ENCODE results near the gene PON2.
"Not testable (repeated sequence)": the region's sequence is repeated elsewhere in the genome, so short reads cannot be mapped to it uniquely, and the experiment has no call there.

Gene PON2

GRCh38 chr7:95434557-95435421, at the start of gene PON2:
Gene PON2, minus strand, starts transcription at chr7:95435028. Its CDS starts 77 bp downstream, at chr7:95434951.
- FAIRE-seq: no peak

- no peak for FAIRE-seq
Measured at GRCh38 chr7:95482424-95482823, 47.6 kb upstream of the PON2 start.

GRCh38 chr7:95481271-95482165, 46.7 kb upstream of the PON2 start:
- FAIRE-seq: no peak

- no peak for FAIRE-seq
Measured at GRCh38 chr7:95479992-95480624, 45.3 kb upstream of the PON2 start.

- FAIRE-seq: peak; percentile 76
Measured at GRCh38 chr7:95478272-95479037, 43.6 kb upstream of the PON2 start.

- FAIRE-seq: peak; percentile 100
Measured at GRCh38 chr7:95476904-95477594, 42.2 kb upstream of the PON2 start.

GRCh38 chr7:95476072-95476847, 41.4 kb upstream of the PON2 start:
- no peak for FAIRE-seq

GRCh38 chr7:95473276-95473985, 38.6 kb upstream of the PON2 start:
- FAIRE-seq: no peak

GRCh38 chr7:95472581-95473161, 37.8 kb upstream of the PON2 start:
- no peak for FAIRE-seq

GRCh38 chr7:95471071-95471470, 36.2 kb upstream of the PON2 start:
- no peak for FAIRE-seq

GRCh38 chr7:95470452-95470851, 35.6 kb upstream of the PON2 start:
- no peak for FAIRE-seq

- FAIRE-seq: no peak
Measured at GRCh38 chr7:95469848-95470247, 35.0 kb upstream of the PON2 start.

- FAIRE-seq: peak; percentile 58
Measured at GRCh38 chr7:95469187-95469586, 34.4 kb upstream of the PON2 start.

- FAIRE-seq: no peak
Measured at GRCh38 chr7:95467912-95468607, 33.2 kb upstream of the PON2 start.

- not testable (repeated sequence) for FAIRE-seq
Measured at GRCh38 chr7:95460653-95461052, 25.8 kb upstream of the PON2 start.

- FAIRE-seq: no peak
Measured at GRCh38 chr7:95457947-95458346, 23.1 kb upstream of the PON2 start.

- no peak for FAIRE-seq
Measured at GRCh38 chr7:95454438-95455045, 19.7 kb upstream of the PON2 start.

- FAIRE-seq: no peak
Measured at GRCh38 chr7:95446618-95447017, 11.8 kb upstream of the PON2 start.

GRCh38 chr7:95444796-95445195, 10.0 kb upstream of the PON2 start:
- no peak for FAIRE-seq

Data from islet of Langerhans (tissue), 1 donor.